Smooth muscle cell (in vitro differentiated cells): ENCODE measurements around the gene SLC30A3. TPM values are rescaled to one million over a fixed set of nuclear protein-coding genes. Genes with fewer than 3 reads are reported as not detected.

Source experiments
- DNase-seq: peaks from one replicate; lab custom pipeline; 2025; ENCODE audit not compliant: unreplicated experiment; lab: John Stamatoyannopoulos, UW
- H2AFZ ChIP-seq: fragments of 200-600 bp; sonication (generic); 2 replicates; pipeline ENCODE4 v1.6.0; 2016; ENCODE audit warnings: antibody characterized with exemption, low read depth, mild to moderate bottlenecking
- H3F3A ChIP-seq: fragments of 200-600 bp; sonication (generic); 2 replicates; pipeline ENCODE4 v1.6.0; 2017; ENCODE audit warnings: antibody characterized with exemption, low read depth
- H3K27ac ChIP-seq: fragments of 200-600 bp; sonication (generic); 2 replicates; pipeline ENCODE4 v1.5.1; 2016; ENCODE audit warnings: low read depth, mild to moderate bottlenecking
- H3K27me3 ChIP-seq: fragments of 200-600 bp; sonication (generic); 2 replicates; pipeline ENCODE4 v1.6.1; 2016; ENCODE audit warnings: low read depth, mild to moderate bottlenecking
- H3K36me3 ChIP-seq: fragments of 200-600 bp; sonication (generic); 2 replicates; pipeline ENCODE4 v1.5.1; 2016; ENCODE audit warnings: low read depth
- H3K4me1 ChIP-seq: fragments of 200-600 bp; sonication (generic); 2 replicates; pipeline ENCODE4 v1.5.1; 2016; ENCODE audit warnings: low read depth
- H3K4me2 ChIP-seq: fragments of 200-600 bp; sonication (generic); 2 replicates; pipeline ENCODE4 v1.6.0; 2016; ENCODE audit warnings: mild to moderate bottlenecking
- H3K4me3 ChIP-seq: fragments of 200-600 bp; sonication (generic); 2 replicates; pipeline ENCODE4 v1.5.1; 2016; ENCODE audit warnings: mild to moderate bottlenecking
- H3K79me2 ChIP-seq: fragments of 200-600 bp; sonication (generic); 2 replicates; pipeline ENCODE4 v1.6.0; 2016; ENCODE audit warnings: low read depth, mild to moderate bottlenecking
- H3K9ac ChIP-seq: fragments of 200-600 bp; sonication (generic); 2 replicates; pipeline ENCODE4 v1.6.0; 2016; ENCODE audit warnings: low read depth
- H3K9me3 ChIP-seq: fragments of 200-600 bp; sonication (generic); replicated peaks from 2 replicates; pipeline ENCODE4 v1.5.1; 2016; ENCODE audit warnings: low read depth
- H4K20me1 ChIP-seq: fragments of 200-600 bp; sonication (generic); 2 replicates; pipeline ENCODE4 v1.6.0; 2016; ENCODE audit warnings: low read depth
- WGBS: methylation state at CpG from one replicate; pipeline ENCODE4 v1.1.7; 2016; ENCODE audit warnings: low lambda C conversion rate; 5-methylcytosine and 5-hydroxymethylcytosine counted together
- polyA plus RNA-seq: library from polyadenylated mRNA; unstranded; fragments of >200 nt; fragmentation: Nextera tagmentation; extraction: Ambion mirVana; gene quantifications from 2 replicates; pipeline ENCODE4 v1.2.1, GENCODE V29; 2016
- total RNA-seq: library from RNA; depleted of rRNA; stranded (reverse); fragments of >200 nt; gene quantifications from 2 replicates; pipeline ENCODE4 v1.2.3, GENCODE V29; 2014
- TF ChIP-seq, protein P1 (sequence below): fragments of 200-600 bp; sonication (generic); IDR thresholded peaks from 2 replicates; pipeline ENCODE4 v1.5.1; 2017; ENCODE audit warnings: borderline replicate concordance, mild to moderate bottlenecking, antibody characterized with exemption; ENCODE audit not compliant: insufficient read depth, poor library complexity, severe bottlenecking

The SLC30A3 gene
- total and polyA plus RNA-seq, 2 experiments from 2014 or later = 0.17 TPM; not detected in 1

DNA sequence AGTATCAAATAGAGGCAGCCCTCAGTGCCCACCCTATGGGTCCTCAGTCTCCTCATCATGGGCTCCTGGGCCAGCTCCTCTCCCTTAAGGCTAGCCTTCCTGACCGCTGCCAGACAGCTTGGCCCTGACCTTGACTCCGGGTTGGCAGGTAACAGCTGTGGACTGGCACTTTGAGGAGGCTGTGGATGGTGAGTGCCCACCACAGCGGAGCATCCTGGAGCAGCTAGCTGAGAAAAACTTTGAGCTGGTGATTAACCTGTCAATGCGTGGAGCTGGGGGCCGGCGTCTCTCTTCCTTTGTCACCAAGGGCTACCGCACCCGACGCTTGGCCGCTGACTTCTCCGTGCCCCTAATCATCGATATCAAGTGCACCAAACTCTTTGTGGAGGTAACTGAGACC lies 26.7 kb downstream of the SLC30A3 start:
- 98% methylated on average over 12 of the region's 12 CpGs for WGBS
- peaks cover 4% of the 10 kb centered on the region for H3K36me3 ChIP-seq

DNA sequence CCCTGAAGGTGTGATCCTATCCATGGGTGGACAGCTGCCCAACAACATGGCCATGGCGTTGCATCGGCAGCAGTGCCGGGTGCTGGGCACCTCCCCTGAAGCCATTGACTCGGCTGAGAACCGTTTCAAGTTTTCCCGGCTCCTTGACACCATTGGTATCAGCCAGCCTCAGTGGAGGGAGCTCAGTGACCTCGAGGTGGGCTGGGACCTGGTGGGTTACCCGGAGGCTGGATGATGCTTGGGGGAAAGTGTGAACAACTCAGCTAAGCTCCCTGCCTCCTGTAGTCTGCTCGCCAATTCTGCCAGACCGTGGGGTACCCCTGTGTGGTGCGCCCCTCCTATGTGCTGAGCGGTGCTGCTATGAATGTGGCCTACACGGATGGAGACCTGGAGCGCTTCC lies 29.5 kb downstream of the SLC30A3 start:
- H3K27me3 ChIP-seq = no peaks in the 10 kb centered on the region
- no peak for DNase-seq
- TF ChIP-seq, protein P1, sequence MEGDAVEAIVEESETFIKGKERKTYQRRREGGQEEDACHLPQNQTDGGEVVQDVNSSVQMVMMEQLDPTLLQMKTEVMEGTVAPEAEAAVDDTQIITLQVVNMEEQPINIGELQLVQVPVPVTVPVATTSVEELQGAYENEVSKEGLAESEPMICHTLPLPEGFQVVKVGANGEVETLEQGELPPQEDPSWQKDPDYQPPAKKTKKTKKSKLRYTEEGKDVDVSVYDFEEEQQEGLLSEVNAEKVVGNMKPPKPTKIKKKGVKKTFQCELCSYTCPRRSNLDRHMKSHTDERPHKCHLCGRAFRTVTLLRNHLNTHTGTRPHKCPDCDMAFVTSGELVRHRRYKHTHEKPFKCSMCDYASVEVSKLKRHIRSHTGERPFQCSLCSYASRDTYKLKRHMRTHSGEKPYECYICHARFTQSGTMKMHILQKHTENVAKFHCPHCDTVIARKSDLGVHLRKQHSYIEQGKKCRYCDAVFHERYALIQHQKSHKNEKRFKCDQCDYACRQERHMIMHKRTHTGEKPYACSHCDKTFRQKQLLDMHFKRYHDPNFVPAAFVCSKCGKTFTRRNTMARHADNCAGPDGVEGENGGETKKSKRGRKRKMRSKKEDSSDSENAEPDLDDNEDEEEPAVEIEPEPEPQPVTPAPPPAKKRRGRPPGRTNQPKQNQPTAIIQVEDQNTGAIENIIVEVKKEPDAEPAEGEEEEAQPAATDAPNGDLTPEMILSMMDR = no peak

More for the DNA sequence above, 26.7 kb downstream of the SLC30A3 start:
- Histone ChIP-seq H3K9me3 (no peaks in the 10 kb centered on the region), H4K20me1 (no peaks in the 10 kb centered on the region), H2AFZ (no peak overlapping the region), H3K27me3 (no peaks in the 10 kb centered on the region), H3F3A (no peaks in the 10 kb centered on the region), H3K27ac (no peak overlapping the region), H3K4me3 (no peak overlapping the region), H3K9ac (no peak overlapping the region), H3K4me2 (no peak overlapping the region), H3K79me2 (no peaks in the 10 kb centered on the region), H3K4me1 (no peaks in the 10 kb centered on the region)
- no peak for DNase-seq
- TF ChIP-seq, protein P1 = no peak

DNA sequence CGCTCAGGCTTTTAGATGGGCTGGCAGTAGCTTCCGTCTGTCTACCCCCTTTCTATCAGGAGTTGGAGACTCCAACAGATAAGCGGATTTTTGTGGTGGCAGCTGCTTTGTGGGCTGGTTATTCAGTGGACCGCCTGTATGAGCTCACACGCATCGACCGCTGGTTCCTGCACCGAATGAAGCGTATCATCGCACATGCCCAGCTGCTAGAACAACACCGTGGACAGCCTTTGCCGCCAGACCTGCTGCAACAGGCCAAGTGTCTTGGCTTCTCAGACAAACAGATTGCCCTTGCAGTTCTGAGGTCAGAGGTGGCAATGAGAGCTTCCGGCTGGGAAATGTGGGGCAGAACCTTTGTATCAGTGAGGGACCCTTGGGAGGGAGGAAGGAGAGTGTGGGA lies 30.9 kb downstream of the SLC30A3 start:
- Histone ChIP-seq H3K36me3 (peaks cover 16% of the 10 kb centered on the region), H3K9me3 (no peaks in the 10 kb centered on the region), H3K9ac (no peak overlapping the region), H4K20me1 (no peaks in the 10 kb centered on the region), H3K4me1 (no peaks in the 10 kb centered on the region), H3K27me3 (no peaks in the 10 kb centered on the region), H3K79me2 (no peaks in the 10 kb centered on the region), H3K4me2 (no peak overlapping the region), H3K27ac (no peak overlapping the region), H3K4me3 (no peak overlapping the region), H3F3A (no peaks in the 10 kb centered on the region), H2AFZ (no peak overlapping the region)
- DNase-seq = no peak
- 94% methylated on average over 13 of the region's 13 CpGs for WGBS
- TF ChIP-seq, protein P1 = no peak

More for the DNA sequence above, 29.5 kb downstream of the SLC30A3 start:
- WGBS = 98% methylated on average over 14 of the region's 14 CpGs
- Histone ChIP-seq H4K20me1 (no peaks in the 10 kb centered on the region), H3K4me2 (no peak overlapping the region), H3K36me3 (peaks cover 5% of the 10 kb centered on the region), H3F3A (no peaks in the 10 kb centered on the region), H3K9me3 (no peaks in the 10 kb centered on the region), H3K27ac (no peak overlapping the region), H3K4me3 (no peak overlapping the region), H3K4me1 (no peaks in the 10 kb centered on the region), H2AFZ (no peak overlapping the region), H3K9ac (no peak overlapping the region), H3K79me2 (no peaks in the 10 kb centered on the region)

DNA sequence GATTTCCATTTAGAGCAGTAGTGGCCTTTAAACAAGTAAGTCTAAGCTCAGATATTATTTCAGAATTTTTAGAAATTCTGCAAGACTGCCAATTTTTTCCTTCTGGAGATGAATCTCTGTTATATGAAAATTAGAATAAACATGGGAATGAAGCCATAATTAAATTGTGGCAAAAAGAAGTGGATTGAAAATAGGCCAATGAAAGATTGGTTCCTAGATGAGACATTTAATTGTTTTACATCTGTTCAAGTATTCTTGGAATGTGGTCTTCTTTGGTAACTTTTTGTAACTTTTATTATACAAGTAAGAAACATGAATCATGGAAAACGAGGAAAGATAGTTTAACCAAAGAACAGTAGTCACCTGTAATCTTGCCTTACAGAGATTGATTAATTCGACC lies 35.3 kb downstream of the SLC30A3 start:
- Histone ChIP-seq H3F3A (no peaks in the 10 kb centered on the region), H4K20me1 (no peaks in the 10 kb centered on the region), H3K27ac (no peak overlapping the region), H3K4me3 (no peak overlapping the region), H3K27me3 (no peaks in the 10 kb centered on the region), H3K9me3 (no peaks in the 10 kb centered on the region), H3K79me2 (no peaks in the 10 kb centered on the region), H3K4me1 (no peaks in the 10 kb centered on the region), H3K4me2 (no peak overlapping the region), H3K36me3 (peaks cover 17% of the 10 kb centered on the region), H2AFZ (no peak overlapping the region), H3K9ac (no peak overlapping the region)
- TF ChIP-seq, protein P1 = no peak
- WGBS = 94% methylated on average over 2 of the region's 2 CpGs
- DNase-seq = no peak
